Measurements from ENCODE around the gene TNFSF12. TPM values are rescaled to one million over a fixed set of nuclear protein-coding genes. Genes with fewer than 3 reads are reported as not detected.

Gene TNFSF12
- total and polyA plus RNA-seq, 7 donors: 10.2 to 23.4 (median 14.4) TPM

DNA sequence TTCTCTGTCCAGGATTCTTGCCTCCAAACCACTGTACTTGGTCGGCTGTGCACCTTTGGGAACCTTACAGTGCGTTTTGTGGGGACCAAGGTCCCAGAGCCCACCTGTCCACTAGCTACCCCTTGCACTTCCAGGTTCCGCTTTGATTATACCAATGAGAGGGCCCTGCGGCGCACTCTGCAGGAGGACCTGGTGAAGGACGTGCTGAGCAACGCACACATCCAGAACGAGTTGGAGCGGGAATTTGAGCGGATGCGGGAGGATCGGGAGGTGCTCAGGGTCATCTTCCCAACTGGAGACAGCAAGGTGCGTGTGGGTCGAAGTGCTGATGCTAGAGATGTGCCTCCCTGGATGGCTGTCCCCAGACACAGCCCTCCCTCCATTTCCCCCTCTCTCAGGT, 45.9 kb upstream of the TNFSF12 start:
- Histone ChIP-seq H3K9me3 (no peaks in the 10 kb centered on the region), H3K4me3 (no peak overlapping the region), H3K27ac (no peak overlapping the region), H3K36me3 (ENCODE audit: insufficient read depth in 1 of 2, low read depth in 1 of 2) (peaks cover 20 to 100% of the 10 kb centered on the region in 2 donors), H3K4me1 (no peaks in the 10 kb centered on the region), H3K27me3 (ENCODE audit: insufficient read depth in 3 of 3, low read length in 2 of 3) (no peaks in the 10 kb centered on the region)
- TF ChIP-seq, protein P1, sequence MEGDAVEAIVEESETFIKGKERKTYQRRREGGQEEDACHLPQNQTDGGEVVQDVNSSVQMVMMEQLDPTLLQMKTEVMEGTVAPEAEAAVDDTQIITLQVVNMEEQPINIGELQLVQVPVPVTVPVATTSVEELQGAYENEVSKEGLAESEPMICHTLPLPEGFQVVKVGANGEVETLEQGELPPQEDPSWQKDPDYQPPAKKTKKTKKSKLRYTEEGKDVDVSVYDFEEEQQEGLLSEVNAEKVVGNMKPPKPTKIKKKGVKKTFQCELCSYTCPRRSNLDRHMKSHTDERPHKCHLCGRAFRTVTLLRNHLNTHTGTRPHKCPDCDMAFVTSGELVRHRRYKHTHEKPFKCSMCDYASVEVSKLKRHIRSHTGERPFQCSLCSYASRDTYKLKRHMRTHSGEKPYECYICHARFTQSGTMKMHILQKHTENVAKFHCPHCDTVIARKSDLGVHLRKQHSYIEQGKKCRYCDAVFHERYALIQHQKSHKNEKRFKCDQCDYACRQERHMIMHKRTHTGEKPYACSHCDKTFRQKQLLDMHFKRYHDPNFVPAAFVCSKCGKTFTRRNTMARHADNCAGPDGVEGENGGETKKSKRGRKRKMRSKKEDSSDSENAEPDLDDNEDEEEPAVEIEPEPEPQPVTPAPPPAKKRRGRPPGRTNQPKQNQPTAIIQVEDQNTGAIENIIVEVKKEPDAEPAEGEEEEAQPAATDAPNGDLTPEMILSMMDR (IDR thresholded peaks at IDR 0.05): no peak
- 87 to 89% (median 87%) methylated on average over 14 of the region's 14 CpGs for WGBS, 3 donors
- DNase-seq (no peak), ATAC-seq (peak in 2 of 4 donors; percentile 40 to 53)
- intact Hi-C loops (cut with DNase I): no loop called here

DNA sequence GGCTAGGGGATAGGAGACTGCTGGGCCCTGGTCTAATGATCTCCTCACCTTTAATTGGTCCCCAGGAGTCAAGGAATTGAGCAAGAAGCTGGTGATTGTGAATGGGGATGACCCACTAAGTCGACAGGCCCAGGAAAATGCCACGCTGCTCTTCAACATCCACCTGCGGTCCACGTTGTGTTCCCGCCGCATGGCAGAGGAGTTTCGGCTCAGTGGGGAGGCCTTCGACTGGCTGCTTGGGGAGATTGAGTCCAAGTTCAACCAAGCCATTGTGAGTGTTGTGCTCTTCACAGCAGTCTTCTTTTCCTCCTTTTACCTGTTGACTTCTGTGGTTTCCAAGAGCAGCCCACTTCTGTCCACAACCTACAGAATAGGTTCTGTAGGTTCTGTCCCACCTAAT, 45.3 kb upstream of the TNFSF12 start:
- Histone ChIP-seq H3K4me1 (no peaks in the 10 kb centered on the region), H3K27me3 (ENCODE audit: insufficient read depth in 3 of 3, low read length in 2 of 3) (no peaks in the 10 kb centered on the region), H3K9me3 (no peaks in the 10 kb centered on the region), H3K36me3 (ENCODE audit: insufficient read depth in 1 of 2, low read depth in 1 of 2) (peaks cover 20 to 100% of the 10 kb centered on the region in 2 donors), H3K4me3 (no peak overlapping the region), H3K27ac (no peak overlapping the region)
- DNase-seq (no peak), ATAC-seq (no peak)
- 93 to 94% (median 94%) methylated on average over 8 of the region's 8 CpGs for WGBS, 3 donors
- TF ChIP-seq, protein P1 (IDR thresholded peaks at IDR 0.05): no peak
- intact Hi-C loops (cut with DNase I): no loop called here

GRCh38 chr17:7508145-7508544, 40.7 kb upstream of the TNFSF12 start:
- H3K27ac ChIP-seq: no peak overlapping the region
- 68 to 78% (median 76%) methylated on average over 11 of the region's 11 CpGs for WGBS, 3 donors
- no peaks in the 10 kb centered on the region for H3K9me3 ChIP-seq
- H3K4me1 ChIP-seq: no peaks in the 10 kb centered on the region
- TF ChIP-seq, protein P1 (IDR thresholded peaks at IDR 0.05): no peak
- ATAC-seq (no peak), DNase-seq (no peak)
- H3K27me3 ChIP-seq (ENCODE audit: insufficient read depth in 3 of 3, low read length in 2 of 3): no peaks in the 10 kb centered on the region
- intact Hi-C loops (cut with DNase I): no loop called here
- H3K4me3 ChIP-seq: no peak overlapping the region
- peaks cover 4 to 100% of the 10 kb centered on the region in 2 donors for H3K36me3 ChIP-seq (ENCODE audit: insufficient read depth in 1 of 2, low read depth in 1 of 2)

- no peaks in the 10 kb centered on the region for H3K27me3 ChIP-seq (ENCODE audit: insufficient read depth in 3 of 3, low read length in 2 of 3)
- WGBS, 3 donors: 87 to 92% (median 88%) methylated on average over 9 of the region's 9 CpGs
- H3K4me1 ChIP-seq: no peaks in the 10 kb centered on the region
- no peak for DNase-seq
- no peak overlapping the region for H3K4me3 ChIP-seq
- no peaks in the 10 kb centered on the region for H3K9me3 ChIP-seq
- no peak overlapping the region for H3K27ac ChIP-seq
- H3K36me3 ChIP-seq (ENCODE audit: insufficient read depth in 1 of 2, low read depth in 1 of 2): peaks cover 4 to 99% of the 10 kb centered on the region in 2 donors
- TF ChIP-seq, protein P1 (IDR thresholded peaks at IDR 0.05): no peak
- intact Hi-C loops (cut with DNase I): no loop called here
- ATAC-seq: no peak
Measured at GRCh38 chr17:7508846-7509245, 40.0 kb upstream of the TNFSF12 start.

GRCh38 chr17:7509937-7510336, 38.9 kb upstream of the TNFSF12 start:
- peak overlapping the region; percentile 36 for H3K27ac ChIP-seq
- ATAC-seq (peak; percentile 35 to 74 (median 60)), DNase-seq (no peak)
- TF ChIP-seq, protein P1 (IDR thresholded peaks at IDR 0.05): no peak
- no peak overlapping the region for H3K4me3 ChIP-seq
- no peaks in the 10 kb centered on the region for H3K9me3 ChIP-seq
- H3K36me3 ChIP-seq (ENCODE audit: insufficient read depth in 1 of 2, low read depth in 1 of 2): peaks cover 4 to 96% of the 10 kb centered on the region in 2 donors
- intact Hi-C loops (cut with DNase I): loop anchor here in 1 of 2 donors (5.0 kb wide), 1 partner anchor 52 kb away; the partner anchor contains the start of gene SENP3
- WGBS, 3 donors: 28 to 45% (median 34%) methylated on average over 5 of the region's 5 CpGs
- H3K27me3 ChIP-seq (ENCODE audit: insufficient read depth in 3 of 3, low read length in 2 of 3): no peaks in the 10 kb centered on the region
- no peaks in the 10 kb centered on the region for H3K4me1 ChIP-seq

All from psoas muscle (tissue), 8 donors.